GM21423 (cell line): ENCODE data around the gene FLNB.

Experiments
- ATAC-seq: cut with Tn5 transposase; IDR thresholded peaks from one replicate; pipeline ENCODE4 v1.9.1; 2021; ENCODE audit warnings: mild to moderate bottlenecking, moderate library complexity; ENCODE audit not compliant: unreplicated experiment

The FLNB gene

DNA sequence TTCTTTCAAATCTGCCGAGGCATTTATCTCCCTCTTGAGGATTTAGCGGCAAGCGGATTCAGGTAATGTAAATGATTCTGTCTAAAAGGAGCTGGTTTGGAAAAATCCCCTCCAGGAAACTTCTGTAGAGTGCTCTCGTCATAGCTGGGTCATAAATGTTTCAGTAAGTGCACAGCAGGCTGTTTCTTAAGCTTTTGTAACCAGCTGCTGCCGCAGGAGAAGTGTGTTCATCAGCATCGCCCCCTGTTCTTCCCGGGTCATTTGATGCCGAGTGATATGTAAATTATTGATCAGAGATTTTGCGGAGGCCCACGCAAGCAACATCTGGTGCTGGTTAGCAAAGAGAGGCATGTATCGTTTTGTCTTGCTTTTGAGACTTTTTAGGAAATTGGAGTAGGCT is 149.5 kb downstream of the FLNB start:
- ATAC-seq, result no peak

DNA sequence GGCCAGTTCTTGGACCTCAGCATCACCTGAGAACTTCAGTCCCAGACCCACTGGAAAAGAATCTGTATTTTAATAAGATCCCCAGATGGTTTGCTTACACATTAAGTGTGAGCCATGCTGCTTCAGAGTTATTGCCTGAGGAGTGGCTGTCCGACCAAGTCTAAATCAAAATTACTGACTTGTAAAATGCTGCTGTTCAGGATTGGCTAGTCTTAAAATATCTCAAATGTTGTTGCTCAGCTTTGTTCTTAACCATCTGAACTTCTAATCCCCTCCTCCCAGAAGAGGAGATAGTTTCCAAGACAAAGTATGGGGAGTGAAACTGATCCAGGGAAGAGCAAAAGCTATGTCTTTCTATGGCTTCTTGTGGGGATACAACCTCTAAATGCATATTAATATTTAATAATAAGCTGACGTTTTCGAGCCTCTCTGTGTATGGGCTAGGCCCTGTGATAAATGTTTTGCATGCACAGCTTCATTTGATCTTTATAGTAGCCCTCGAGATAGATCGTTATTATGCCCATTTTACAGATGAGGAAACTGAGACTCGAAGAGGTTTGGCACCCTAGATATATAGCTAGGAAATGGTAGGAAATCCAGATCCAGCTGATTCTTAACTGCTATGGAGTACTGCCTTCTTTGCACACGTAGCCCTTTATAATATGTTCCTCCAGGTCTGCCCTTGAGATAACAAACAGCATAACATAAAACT is 150.4 kb downstream of the FLNB start:
- ATAC-seq, result no peak

DNA sequence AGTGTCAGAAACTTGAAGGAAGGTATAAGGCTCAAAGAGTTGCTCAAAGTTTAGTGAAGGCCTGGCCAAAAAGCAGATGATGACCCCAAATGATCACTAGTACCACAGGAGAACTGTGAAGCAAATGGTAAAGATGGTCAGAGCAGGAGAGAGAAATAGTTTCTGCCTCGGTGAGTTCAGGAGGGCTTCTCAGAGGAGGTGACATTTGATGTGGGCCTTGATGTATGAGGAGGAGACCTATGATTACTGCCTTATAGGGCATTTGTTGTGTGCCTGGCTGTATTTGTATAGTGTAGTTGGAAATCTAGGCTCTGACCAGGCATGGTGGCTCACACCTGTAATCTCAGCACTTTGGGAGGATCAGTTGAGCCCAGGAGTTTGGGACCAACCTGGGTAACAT is 152.2 kb downstream of the FLNB start:
- no peak for ATAC-seq

DNA sequence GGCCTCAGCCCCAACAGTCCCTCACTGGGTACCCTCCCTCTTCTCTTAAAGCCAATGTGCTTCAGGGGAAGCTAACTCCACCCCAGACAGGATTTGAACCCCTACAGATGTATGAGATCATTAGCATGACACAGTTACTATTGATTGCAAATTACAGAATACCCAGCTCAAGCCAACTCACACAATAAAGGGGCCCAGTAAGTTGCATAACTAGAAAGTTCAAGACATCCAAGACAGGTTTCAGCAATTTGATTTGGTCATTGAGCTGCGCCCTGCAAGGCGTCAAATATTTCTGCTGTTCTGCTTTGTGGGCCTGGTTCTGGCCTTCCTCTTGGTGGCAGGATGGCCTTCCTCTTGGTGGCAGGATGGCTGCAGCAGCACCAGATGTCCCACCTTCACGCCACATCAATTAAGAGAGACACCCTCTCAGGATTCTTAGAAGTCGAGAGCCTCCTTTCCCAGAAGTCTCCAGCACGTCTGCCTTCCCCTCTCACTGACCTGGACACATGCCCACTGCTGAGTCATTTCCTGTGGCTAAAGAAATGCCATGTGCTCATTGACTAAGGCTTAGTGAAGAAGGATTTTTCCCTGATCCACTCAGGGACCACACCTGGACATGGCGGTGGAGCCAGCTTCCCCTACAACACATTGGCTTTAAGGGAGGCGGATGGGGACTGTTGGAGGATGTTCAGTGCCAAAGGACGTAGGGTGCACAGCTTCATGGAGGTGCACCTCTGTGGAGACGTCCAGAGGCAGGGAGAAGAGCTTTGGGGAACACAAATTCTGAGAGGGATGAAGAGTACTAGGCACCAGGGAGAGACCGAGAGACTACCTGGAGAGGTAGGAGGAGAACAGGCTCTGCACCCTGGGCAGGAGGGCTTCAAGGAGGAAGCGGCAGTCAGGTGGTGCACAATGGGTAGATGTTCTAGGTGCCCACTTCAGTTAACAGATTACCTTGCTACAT is 153.5 kb downstream of the FLNB start:
- no peak for ATAC-seq

DNA sequence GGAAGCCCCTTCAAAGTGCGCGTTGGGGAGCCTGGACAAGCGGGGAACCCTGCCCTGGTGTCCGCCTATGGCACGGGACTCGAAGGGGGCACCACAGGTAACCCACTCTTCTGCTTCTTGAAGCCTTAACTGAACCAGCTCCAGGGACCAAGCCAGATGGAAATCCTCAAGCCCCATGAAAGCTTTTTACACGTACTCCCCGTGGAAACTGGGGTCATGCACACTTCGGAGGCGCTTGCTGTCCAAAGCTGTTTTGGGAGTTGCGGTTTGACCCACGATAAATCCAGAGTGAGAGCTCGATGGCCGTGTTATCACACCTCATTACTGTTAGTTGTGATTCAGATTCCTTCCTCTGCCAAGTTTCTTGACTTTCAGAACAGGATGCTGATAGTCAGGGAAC is 155.0 kb downstream of the FLNB start:
- ATAC-seq, result no peak

DNA sequence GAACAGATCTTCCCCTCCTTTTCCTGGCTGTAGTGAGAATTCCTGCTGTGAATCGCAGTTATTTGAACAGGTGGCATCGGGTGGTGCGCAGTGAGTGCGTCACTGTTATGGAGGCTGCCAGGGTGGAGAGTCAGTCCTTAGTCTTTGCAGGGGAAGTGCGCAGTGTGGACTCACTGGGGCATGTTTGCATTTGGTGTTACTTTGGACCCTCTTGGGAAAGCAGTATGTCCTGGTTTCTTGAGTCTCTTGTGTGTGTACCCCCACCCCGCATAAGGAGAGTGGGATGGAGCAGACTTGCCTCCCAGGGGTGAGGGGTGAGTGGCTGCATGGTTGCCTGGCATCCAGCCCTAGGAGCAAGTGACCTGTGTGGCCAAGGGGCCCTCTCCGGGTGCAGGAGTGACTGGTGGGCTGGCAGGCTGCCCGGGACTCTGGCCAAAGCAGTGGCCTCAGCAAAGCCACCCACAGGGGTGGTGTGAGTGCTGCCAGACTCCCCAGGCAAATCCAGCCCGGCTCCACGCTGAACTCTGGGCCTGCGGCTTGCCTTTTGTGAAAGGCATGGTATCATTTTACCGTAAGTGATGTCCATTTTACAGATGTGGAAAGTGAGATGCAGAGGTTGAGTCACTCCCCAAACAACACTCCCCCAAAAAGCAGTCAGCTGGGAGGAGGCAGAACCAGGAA is 156.1 kb downstream of the FLNB start:
- ATAC-seq, result no peak

DNA sequence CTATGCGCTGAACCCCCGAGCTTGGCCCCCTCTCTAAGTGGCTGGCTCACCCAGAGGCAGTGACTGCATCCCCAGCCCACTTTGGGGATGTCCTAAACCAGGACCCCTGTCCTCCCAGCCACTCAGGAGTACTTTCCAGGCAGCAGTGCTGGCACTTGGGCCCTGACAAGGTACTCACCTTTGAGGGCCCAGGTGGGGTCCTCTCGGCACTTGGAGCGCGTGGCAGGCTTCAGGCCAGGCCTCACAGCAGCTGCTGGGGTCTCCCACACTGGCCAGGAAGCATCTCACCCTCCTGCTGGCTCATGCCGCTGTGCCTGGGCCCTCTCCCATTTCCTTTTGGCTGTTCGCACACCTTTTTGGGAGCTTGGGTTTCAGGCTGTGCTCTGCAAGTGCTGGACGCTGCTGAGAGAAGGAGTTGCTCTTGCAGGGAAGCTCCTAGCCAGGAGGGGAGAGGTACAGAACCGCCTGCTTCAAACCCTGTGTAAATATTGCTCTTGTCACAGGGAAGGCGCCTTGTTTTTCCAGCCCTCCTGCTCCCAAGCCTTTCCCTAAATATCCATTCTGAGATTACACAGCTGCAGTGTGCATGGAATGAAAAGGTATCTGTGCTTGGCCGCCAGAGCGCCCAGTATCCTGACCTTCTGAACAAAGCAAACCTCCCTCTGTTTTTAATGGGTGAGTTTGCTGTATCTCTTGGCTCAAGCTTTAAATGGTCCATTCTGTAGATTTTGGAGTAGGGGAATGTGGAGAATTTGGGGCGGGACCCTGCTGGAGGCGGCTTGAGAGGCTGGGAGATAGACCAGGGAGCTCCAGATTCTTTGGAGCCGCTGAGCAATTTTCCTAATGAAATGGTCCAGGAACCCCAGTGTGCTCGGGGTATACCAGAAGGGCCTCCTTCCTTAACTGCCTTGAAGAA is 156.9 kb downstream of the FLNB start:
- no peak for ATAC-seq

DNA sequence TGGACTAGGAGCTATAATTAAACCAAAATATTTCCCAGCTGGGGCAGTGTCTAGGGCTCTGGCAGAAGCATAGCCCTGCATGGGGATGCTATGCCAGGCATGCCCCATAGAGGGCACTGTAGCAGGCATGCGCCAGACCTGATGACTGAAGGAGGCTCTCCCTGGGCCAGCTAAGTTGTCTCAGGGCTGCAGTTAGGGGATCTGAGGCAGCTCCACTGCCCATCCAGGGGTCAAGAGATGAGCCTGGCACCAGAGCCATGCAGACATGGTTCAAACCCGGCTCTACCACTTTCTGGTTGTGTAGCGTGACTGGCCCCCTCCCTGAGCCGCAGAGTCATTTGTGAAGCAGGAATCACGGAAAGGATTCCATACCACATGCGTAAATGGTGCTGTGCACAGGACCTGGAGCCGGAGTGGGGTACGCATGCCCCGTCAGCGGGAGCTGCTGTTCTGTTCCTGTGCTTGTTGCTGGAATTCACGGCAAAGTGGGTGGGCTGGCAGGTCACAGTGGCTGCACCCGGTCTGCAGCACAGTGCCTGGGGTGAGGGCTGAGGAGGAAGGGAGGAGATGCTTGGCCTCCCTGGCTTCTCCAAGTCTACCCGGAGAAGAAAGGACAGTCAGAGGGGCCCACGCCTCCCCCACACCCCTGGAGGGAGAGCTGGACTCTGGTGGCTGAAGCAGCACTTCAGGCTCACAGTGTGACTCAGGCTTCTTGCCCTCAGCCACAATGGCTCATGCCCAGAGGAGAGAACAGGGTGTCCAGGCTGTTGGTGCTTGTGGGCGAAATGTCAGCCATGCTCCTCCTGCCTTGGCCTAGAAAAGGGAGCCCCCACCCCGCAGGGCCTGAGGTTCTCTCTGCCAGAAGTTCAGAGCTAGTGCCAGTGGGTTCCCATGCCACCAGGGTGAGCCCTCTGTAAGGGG is 159.5 kb downstream of the FLNB start:
- ATAC-seq, result no peak

DNA sequence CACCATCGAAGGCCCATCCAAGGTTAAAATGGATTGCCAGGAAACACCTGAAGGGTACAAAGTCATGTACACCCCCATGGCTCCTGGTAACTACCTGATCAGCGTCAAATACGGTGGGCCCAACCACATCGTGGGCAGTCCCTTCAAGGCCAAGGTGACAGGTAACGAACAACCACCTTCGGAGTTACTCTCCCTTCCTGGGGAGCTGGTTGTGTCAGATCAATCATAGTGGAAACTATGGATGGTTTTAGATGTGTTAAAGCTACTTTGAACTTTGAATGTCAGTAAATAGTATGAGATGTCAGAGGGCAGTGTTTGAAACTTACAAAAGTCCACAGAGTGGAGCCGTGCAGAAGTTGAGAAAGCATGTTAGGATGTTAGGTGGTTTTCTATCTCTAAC is 160.3 kb downstream of the FLNB start:
- no peak for ATAC-seq

DNA sequence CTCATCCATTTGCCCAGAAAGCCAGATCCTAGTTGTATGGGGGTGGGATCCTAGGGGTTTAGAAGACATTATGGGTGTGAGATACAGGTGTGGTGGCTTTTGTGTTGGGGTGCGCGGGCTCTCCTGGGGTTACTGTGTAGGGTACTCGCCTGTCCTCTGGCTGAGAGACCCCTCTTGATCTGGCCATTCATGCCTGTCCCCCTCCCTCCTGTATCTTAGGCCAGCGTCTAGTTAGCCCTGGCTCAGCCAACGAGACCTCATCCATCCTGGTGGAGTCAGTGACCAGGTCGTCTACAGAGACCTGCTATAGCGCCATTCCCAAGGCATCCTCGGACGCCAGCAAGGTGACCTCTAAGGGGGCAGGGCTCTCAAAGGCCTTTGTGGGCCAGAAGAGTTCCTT is 161.1 kb downstream of the FLNB start:
- ATAC-seq, result no peak

DNA sequence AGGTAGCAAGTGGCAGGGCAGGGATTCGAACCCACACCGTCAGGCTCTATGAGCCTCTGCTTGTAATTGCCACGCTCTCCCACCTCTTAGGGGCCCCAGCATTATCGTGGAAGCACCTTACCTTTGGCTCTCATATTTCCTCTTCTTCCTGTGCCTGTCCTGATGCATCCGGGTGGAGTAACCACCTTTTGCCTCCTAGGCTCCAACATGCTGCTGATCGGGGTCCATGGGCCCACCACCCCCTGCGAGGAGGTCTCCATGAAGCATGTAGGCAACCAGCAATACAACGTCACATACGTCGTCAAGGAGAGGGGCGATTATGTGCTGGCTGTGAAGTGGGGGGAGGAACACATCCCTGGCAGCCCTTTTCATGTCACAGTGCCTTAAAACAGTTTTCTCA is 162.2 kb downstream of the FLNB start:
- ATAC-seq, result no peak

DNA sequence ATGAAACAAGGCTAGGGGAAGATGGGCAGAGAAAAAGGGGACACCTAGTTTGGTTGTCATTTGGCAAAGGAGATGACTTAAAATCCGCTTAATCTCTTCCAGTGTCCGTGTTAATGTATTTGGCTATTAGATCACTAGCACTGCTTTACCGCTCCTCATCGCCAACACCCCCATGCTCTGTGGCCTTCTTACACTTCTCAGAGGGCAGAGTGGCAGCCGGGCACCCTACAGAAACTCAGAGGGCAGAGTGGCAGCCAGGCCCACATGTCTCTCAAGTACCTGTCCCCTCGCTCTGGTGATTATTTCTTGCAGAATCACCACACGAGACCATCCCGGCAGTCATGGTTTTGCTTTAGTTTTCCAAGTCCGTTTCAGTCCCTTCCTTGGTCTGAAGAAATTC is 162.9 kb downstream of the FLNB start:
- no peak for ATAC-seq

DNA sequence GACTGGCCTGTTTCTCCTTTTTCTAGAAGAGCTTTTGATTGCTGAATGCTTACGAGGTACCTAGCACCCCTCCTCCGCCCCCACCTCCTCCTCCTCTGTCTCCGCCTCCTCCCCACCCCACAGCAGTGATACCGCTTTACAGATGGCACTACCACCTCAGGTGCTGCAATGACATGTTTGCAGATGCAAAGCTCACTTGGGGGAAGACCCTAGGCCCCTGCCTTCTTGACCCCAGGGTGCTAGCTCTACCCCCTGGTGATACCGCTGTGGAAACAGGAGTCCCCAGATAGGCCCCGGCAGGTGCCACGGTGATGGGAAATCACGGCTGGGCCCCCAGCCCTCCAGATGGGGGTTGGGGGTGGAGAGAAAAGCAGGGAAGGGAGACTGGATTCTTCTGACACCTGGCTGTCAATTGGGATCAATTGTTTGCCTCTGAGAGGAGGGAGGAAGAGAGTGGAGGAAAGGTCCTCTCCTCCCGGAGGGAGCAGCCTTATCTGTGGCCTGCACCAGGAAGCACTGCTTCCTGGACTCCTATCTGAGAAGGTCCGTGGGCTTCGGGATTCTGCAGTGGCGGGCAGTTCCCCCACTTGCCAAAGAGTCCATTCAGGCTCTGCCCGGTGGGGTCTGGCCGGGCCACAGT is 164.9 kb downstream of the FLNB start:
- ATAC-seq, result no peak

DNA sequence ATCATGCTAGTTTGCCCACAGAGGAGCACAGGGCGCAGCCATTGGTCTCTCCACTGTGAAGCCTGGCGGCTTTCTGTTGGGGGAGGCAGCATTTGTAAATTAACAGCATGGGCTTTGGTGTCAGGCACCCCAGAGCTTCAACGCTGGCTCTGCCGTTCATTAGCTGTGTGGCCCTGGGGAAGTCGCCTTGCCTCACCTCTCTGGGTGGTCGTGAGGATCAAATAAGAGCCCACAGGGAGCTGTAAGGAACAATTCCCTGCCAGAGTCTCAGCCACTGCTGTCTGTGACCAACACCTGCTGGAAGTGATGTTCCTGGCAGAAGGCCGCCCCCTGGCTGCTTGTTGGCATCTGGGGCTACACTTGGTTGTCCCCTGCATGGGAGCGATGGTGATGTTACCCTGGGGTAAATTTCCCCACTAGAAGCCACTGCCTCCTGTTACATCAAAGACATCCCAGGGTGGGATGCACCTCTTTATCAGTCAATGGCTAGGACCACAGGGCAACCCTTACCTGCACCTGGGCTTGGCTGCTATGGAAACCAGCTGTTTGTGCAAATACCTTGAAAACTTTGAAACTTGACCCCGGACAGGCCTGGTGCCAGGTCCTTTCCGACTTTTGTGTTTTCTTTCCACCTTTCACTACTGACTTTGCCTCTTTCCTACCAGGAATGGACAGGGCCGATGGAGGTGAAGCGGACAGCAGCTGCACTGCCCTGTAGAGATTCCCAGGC is 165.6 kb downstream of the FLNB start:
- ATAC-seq, result no peak

DNA sequence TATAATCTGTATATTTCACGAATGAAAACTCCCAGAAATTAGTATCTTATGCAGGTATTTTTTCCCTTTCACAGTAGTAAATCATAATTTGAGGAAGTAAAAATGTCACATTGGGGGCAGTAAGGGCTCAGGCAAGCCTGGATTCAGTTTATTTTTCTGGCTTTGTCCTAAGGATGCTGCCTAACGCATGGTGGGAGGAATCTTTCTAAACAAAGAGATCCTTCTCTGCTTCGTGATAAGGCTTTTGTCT is 166.9 kb downstream of the FLNB start:
- no peak for ATAC-seq

DNA sequence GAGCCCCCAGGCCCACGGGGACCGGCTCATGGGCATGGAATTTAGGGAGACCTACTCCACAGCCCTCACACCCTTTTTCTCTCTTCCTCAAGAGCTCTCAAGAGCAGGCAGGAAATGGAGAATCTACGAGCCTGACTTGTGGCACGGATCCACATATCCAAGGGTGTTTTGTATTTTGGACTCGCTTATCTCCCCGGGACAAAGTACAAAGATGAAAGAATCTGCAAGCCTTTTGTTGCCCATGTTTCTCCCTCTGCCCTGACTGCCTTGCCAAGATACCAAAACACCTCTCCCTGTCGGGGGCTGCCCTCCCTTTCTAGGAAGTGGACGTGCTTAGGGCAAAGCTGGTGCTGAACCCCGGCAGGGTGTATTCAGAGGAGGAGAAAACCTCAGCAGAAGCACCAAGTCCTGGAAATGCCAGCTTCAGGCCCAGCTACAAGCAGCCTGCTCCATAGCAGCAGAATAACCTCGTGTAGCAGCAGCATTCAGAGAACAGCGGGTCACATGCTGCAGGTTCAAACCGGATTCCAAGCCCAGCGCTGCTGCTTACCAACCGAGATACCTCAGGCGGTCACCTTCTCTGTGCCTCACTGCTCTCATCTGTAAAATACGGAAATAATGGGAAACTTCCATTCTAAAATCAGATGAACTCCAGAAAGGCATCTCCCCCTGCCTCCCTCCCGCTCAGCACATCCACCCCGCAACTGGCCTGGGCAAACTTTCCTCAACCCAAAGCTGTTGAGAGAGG is 167.4 kb downstream of the FLNB start:
- ATAC-seq, result no peak

DNA sequence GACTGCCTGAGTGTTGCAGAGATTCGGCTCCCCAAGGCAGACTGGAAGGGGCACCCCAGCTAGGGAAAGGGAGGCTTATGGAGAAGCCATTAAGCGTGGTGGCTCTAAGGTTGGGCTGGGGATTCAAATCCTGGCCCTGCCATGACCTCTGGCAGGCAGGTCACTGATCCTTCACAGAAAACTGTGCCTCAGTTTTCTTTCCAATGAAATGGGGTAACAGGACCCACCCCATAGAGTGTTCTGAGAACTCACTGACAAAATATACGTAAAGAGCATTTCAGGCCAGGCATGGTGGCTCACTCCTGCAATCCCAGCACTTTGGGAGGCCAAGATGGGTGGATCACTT is 167.9 kb downstream of the FLNB start:
- ATAC-seq, result no peak

DNA sequence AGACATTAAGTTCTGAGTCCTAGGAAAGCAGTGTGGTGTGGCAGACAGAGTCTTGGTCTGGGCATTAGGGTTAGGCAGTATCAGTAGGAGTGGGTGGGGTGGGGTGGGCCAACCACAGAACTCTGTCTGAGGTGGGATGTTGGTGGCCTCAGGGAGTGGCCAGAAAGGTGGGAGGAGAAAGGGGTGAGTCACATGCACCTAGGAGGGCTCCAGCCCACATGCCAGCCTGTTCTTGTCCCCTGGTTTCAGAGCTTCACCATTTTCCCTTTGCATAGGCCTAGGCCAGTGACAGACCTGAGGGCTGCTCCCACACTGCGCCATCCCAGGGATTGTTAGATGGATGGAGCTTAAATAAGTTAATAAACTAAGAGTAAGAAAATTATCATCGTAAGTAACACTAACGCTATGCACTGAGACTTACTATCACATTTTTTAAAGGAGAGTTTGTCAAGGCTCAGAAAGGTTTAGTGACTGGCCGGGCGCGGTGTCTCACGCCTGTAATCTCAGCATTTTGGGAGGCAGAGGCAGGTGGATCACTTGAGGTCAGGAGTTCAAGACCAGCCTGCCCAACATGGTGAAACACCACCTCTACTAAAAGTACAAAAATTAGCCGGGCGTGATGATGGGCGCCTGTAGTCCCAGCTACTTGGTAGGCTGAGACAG is 168.7 kb downstream of the FLNB start:
- no peak for ATAC-seq
